GM19372 (cell line): ENCODE results near the gene HHAT.

Source experiments
- ATAC-seq: cut with Tn5 transposase; IDR thresholded peaks from one replicate; pipeline ENCODE4 v1.9.1; 2021; ENCODE audit warnings: mild to moderate bottlenecking, low read depth, moderate library complexity; ENCODE audit not compliant: unreplicated experiment

HHAT gene

DNA sequence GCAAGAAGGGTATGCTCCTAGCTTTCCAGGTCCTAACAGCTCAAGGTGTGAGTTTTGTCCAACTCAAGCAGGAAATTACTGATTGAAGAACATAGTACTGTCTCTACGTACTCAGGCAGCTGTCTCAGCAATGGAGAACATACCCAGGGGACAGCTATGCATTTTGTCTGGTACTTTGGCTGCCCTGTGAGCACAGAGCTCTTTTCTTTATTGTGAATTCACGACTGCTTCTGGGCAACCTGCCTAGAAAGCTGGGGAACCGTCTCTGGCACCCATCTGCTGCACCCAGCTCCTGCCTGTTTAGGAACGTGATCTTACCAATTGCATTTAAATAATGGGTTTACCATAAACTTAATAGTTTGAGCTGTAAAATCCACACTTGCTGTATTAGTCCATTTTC is 258.1 kb downstream of the HHAT start:
- no peak for ATAC-seq

DNA sequence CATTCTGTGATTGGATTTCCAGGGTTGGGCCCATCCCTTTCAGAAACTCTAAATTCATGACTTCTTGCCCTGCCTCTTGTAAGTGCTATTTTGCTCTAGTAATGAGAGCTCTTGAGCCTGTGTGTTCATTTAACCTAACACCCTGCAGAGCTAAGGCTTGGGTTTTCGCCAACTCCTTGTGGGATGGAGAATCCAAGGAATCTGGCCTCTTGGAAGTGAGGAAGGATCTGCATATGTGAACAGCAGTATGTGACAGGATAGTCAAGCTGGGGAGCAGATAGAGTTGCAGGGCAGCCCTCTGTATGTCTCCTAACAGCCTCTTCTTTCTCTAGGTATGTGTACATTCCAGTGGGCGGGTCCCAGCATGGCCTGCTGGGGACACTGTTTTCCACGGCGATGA is 258.9 kb downstream of the HHAT start:
- no peak for ATAC-seq

DNA sequence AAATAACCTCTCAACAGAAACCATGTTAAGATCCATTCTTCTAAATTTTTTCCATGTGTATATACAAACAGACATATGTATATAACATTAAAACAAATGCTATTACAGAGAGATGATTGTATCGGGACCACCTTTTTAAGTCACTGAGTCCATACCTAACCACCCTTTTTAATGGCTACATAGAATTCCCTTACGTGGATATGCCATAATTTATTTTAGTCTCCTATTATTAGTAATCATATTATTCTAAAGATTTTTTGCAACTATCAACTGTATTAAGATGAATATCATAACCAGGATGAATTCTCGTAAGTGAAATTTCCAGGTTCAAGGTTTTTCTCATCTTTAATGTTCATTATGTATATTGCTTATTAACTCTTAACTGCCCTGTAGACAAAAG is 259.7 kb downstream of the HHAT start:
- no peak for ATAC-seq

DNA sequence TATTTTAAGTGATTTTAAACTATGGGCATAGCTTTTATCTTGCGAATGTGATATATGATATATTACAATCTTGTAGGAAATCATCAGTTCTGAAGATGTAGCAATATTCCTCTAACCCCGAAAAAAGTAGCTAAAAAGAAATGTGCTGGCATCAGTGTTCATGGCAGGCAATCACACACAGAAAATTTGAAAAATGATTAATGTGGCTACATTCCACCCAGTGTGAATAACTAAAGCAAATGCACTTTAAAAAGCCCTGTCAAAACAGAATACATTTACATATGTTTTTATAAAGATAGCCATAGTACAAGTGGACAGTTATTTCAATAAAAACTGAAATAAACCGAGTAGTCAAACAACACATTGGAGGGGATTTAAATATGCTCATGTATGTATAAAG is 260.2 kb downstream of the HHAT start:
- no peak for ATAC-seq

DNA sequence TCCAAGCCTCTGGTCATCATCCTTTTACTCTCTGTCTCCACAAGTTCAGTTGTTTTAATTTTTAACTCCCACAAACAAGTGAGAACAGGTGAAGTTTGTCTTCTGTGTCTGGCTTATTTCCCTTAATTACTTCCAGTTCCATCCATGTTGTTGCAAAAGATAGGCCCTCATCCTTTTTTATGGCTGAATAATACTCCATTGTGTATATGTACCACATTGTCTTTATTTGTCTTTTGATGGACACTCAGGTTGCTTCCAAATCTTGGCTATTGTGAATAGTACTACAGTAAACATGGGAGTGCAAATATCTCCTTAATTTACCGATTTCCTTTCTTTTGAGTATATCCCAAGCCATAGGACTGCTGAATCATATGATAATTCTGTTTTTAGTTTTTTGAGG is 262.5 kb downstream of the HHAT start:
- no peak for ATAC-seq

DNA sequence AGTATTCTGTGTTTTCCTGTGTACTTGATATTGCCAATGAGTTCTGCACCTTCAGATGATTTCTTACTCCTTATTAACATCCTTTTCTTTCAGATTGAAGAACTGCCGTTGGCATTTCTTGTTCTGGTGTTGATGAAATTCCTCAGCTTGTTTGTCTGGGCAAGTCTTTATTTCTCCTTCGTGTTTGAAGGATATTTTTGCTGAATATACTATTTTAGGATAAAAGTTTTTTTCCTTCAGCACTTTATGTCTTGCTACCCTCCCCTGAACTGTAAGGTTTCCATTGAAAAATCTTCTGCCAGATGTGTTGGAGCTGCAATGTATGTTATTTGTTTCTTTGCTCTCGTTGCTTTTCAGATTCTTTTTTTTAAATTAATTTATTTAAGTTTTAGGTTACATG is 265.9 kb downstream of the HHAT start:
- ATAC-seq: no peak

DNA sequence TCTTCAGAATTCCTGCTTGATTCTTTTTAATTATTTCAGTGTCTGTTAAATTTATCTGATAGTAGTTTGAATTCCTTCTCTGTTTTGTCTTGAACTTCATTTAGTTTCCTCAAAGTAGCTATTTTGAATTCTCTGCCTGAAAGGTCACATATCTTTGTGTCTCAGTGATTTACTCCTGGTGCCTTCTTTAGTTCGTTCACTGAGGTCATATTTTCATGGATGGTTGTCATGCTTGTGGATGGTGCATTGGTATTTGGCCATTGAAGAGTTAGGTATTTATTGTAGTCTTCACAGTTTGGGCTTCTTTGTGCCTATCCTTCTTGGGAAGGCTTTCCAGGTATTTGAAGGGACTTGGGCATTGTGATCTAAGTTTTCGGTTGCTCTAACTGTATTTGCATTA is 267.9 kb downstream of the HHAT start:
- no peak for ATAC-seq

DNA sequence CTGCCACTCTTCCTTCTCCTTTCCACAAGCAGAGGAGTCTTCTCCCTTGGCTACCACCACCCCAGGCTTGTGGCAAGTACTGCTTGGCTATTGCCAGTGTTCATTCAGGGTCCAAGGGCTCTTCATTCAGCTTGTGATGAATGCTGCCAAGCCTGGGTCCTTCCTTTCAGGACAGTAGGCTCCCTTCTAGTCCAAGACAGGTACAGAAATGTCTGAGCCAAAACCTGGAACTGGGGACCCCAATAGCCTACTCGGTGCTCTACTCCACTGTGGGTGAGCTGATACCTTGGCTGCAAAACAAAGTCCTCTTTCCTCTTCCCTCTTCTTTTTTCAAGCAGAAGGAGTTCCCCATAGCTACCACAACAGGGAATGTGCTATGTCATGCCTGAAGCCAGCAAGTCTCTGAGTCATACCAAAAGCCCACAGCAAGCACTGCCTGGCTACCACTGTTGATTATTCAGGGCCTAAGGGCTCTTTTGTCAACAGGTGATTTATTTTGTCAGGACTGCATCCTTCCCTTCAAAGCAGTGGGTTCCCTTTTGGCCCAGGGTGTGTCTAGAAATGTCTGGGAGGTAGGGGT is 268.9 kb downstream of the HHAT start:
- no peak for ATAC-seq

DNA sequence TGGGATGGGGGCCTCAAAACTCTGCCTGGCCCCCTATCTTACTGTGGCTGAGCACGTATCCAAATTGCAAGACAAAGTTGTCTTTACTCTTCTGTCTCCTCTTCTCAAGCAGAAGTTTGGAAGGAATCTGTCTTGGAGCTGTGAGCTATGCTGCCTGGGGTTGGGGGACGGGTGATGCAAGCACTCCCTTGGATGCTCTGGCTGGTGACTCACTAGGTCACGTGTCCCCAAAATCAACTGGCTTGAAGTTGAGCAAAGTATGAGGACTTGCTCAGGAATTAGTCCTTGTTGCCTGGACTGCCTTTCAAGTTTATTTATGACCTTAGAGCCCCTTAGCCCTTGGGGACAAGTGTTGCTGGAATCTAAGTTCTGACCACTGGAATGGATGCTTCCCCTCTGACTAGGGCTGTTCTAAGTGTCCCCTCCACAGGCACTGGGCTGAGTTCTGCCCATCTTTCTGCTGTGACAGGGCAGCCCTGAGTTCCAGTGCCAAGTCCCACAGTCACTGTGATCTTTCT is 269.5 kb downstream of the HHAT start:
- no peak for ATAC-seq

DNA sequence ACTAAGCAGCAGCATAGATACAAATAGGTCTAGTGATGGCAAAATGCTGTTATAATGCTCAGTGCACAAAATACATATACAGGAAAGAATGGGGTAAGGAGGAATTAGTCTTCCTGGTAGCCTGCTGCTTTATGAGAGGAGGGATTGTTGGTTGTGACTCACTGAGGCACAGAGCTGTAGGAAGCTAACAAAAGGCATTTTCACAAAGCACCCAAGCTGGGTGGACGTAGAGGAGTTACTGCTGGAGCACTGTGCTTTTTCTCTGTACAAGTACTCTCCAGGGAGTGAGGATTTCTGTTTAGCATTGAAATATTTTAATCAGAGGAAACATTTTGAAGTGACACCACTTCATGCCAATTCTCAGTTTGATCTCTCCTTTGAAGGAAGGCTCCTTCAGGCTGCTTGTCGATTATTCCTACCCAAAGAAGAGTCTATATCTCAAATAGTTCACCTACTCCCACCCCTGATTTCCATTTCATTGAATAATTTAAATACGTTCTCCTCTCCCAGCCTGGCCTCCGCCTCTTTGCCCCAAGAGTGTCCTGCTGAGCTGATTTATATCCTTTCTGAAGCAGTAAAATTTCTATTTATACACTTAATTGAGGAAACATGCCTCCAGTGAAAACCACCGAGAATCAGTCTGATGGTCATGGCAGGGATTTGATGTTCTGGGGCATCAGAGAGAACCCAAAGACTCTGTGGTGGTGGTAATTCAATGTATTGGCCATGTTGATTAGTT is 271.9 kb downstream of the HHAT start:
- ATAC-seq: no peak

DNA sequence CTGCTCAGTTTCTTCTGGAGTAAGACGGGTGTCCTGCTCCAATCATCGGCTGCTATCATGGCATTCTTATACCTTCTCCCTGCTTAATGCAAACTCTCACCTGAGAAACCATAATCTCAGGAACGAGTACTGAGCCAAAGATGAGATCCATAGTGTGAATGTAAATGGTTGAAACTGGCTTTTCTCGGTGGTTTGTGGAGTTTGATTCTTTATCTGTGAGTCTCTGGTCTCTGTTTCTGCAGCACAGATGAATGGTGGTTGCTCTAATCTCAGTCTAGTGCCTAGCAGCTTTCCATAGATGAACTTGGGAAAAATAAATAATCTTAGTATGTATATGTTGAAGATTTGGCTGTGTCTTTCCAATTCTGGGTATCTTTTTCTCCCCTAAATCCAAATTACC is 274.4 kb downstream of the HHAT start:
- no peak for ATAC-seq

DNA sequence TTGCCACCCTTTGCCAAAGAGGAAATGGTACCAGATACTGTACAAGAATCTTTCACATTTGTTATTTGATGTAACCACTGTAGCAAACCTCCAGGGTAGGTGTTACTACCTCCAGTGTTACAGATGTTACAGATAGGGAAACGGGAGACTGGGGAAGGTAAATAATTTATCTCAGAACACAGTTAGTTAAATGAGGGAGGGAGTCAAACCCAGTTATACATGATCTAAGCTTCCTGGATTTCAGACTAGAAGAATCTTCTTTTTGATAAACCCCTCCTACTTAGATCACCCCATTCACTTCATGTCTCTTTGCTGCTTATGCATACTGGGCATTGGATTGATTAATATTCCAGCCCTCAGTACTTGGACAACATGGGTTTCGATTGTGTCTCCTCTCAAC is 276.4 kb downstream of the HHAT start:
- no peak for ATAC-seq

DNA sequence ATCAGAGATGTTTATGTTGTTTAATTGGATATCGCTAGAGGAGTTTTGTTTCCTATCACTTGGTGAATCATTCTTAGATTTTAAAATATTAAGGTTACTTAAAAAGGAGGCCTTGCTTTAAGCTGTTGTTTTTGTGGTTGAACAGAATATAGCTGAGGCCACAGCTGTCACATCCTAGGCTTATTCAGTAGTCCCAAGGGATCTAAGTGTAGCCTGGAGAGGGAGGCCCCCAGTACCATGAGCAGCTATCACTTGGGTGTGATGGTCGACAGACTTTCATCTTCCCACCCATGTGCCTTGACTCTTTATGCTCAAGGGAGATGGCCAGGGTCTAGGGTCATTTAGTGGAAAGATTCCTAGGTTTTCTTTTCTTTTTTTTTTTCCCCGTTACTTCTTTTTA is 278.7 kb downstream of the HHAT start:
- no peak for ATAC-seq

DNA sequence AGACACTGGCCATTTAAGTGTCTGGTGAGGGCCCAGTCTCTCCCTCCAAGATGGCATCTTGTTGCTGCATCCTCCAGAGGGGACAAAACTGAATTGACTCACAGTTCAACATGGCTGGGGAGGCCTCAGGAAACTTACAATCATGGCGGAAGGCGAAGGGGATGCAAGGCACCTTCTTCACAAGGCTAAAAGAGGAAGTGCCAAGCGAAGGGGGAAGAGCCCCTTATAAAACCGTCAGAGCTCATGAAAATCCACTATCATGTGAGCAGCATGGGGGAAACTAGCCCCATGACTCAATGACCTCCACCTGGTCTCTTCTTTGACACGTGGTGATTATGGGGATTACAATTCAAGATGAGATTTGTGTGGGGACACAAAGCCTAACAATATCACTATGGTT is 280.1 kb downstream of the HHAT start:
- no peak for ATAC-seq

DNA sequence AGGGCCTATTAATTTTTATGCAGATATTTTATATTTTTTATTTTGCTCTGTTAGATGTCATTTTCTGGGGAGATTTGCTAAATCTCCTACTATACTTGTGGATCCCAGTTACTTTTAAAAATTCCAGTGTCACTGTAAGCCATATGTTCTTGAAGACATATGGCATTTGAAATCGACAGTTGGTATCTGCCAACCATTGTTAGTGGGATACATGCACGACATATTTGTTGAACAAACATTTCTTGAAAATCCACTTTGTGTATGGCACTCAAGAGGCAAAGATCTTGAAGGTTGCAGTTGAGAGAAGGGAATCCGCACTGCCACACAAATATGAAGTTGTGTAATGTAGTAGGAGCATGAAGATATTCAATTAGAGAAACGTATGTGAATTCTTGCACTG is 287.7 kb downstream of the HHAT start:
- no peak for ATAC-seq

DNA sequence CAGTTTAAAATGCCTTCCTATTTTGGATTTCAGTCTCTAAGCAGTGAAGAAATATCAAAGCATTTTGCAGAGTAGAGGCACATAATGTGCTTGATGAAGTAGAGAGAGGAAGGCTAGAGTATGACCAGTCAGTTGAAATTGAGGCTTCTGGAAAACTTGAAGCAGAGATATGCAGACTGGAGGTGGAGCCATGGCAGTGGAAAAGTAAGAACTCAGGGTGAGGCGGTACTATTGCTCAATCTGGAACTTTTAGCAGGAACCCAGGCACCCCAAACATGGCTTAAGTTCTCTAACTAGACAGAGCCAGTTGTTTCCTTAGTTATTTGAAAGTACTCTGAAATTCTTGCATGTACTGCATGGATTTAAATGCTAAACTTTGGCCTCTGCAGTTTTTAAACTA is 288.6 kb downstream of the HHAT start:
- ATAC-seq: no peak

DNA sequence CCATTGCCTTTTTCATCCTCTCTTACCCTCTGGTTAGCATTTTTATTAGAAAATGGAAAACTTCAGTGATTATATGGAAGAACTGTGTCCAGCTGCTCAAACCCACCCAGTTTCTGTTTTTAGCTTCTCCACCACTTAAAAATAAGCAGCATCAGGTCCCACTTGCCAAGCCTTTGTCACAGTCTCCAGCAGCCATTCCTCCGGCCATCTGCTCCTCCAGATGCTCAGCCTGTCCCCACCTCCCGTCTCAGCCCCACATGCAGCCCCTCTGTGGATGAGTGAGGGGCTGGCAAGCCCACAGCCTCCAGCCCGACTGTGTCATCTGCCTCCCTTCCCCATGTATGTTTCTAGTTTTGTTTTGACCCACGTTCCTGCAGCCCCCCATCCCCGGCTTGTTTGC is 289.7 kb downstream of the HHAT start:
- ATAC-seq: no peak

DNA sequence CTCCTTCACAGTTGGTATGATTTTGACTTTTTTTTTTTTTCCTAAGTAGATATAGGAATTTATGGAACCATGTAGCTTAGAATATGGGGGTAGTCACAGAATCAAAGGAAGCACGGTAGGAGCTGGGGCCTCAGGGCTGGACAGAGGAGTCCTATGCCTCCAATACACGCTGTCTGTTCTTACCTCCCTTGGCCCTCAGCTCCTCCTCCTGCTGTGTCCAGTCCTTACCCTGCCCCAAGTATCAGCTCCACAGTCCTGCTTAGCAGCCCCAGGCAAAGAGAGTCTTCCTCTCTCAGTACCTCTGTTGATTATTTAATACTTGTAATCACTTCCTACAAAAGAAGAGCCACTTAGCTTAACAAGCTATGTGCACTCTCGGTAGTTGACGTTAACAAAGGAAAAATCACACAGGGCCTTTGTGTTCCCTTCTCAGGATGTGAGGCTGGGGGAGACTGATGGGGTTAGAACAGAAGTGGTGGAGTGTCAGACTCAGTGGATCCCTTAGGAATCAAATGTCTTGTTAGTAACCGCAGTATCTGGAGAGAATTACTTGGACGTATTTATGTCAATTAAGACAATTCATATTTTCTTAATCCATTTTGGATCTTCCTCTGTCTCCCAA is 292.3 kb downstream of the HHAT start:
- no peak for ATAC-seq

DNA sequence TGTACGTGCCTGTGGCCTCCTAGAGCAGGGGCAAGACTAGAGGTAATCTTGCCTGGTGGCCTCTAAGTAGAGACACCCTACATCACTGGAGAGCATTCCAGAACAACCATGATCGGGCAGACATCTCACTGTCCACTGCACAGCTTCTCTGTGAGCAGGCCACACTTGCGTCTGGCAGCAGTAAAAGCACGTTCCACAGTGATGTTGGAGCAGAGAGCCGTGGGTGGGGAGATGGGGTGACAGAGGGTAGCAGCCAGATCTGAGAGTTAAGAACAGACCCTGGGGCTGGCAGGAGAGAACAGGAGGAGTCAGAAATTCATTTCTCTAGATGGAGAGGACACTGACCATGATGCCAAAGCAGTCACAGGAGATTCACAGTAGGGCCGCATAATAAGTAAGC is 293.0 kb downstream of the HHAT start:
- ATAC-seq: no peak

DNA sequence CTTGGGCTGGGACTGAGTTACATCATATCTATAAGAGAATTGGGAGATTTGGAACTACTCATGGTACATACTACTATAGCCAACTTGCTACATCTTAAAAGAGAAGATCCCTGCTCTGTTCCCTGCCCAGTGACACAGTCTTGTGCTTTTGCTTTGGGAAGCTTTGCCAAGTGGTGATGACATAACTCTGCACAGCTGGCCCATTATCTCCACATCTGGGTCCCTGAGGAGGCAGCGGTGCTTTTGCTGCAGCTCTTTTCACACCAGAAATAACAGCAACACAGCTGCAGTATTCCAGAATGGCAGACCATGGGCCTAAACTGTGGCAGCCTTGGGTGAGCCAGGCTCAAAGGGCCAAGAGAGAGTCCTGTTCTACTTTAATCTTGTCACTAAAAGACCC is 296.0 kb downstream of the HHAT start:
- no peak for ATAC-seq

DNA sequence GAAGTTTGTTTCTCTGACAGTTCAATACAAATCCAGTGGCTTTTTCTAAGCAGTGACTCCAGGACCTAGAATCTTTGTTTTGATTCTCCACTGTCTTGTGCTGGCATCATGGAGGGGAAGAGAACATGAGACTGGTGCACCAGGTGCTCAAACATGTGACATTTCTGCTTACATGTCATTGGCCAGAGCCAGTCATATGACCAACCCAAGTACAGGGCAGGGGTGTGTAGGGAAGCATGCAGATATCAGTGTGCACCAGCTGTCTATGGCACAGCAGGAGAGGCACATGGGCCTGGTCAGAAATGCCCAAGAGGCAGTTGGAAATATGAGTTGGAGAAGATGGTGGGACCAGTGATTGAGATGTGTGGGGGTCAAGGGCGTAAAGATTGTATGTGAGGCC is 297.0 kb downstream of the HHAT start:
- ATAC-seq: no peak

DNA sequence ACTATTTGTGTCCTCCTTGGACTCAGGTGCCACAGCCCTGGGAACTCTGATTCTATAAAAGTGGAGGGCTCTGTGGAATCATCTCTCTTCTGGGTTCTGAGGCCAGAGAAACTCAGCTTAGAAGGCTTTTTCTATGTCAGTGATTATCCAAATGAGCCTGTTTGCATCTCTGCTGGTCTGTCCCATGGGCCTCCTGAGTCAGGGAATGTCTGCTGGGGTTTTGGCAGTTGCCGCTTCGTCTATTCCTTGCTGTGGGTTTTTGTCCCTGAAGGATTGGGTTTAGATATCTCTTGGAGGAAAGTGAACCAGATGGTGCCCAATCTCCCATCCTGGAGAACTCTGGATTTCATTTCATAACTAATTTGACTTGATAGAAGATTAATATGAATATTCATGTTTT is 297.6 kb downstream of the HHAT start:
- no peak for ATAC-seq
